ENCODE measurements around the gene FAM156B.
A peak's percentile ranks its signal among the peaks of the same experiment; 100 is the strongest.
"Not testable (repeated sequence)": the region's sequence is repeated elsewhere in the genome, so short reads cannot be mapped to it uniquely, and the experiment has no call there.

The FAM156B gene

DNA sequence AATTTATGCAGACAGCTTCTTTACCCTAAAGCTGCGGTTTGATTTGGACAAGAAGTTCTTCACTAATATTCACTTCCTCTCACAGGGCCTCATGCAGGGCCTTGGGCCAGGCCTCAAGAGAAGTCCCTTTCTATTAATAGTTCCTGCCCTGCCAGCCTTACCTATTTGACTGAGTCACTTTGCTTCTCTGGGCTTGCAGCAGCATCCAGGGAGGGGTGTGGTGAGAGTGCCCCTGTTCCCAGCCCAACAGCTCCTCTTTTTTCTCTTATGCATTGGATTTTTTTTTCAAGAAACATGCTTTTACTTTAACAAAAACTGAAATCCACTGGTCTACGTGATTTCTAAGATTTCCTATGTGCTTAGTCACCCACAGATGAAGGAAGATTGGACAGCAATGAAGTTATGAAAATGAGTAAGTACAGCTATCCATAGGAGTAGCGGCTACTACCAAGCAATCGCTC is 26.7 kb downstream of the FAM156B start:
- DNase-seq (ENCODE audit: low read depth) = no peak

GRCh38 chrX:52930214-52930613 is 33.1 kb downstream of the FAM156B start:
- not testable (repeated sequence) for DNase-seq (ENCODE audit: low read depth)

DNA sequence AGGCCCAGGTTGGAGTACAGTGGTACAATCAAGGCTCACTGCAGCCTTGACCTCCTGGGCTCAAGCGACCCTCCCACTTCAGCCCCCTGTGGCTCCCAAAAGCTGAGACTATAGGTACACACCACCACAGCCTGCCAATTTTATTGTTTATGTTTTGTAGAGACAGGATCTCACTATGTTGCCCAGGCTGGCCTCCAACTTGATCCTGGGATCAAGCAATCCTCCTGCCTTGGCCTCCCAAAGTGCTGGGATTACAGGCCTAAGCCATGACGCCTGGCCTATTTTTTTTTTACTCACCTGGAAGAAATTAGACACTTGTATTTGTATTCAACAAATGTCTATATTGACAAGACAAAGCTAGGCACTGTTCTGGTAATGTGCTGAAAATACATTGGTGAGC is 36.1 kb downstream of the FAM156B start:
- no peak for DNase-seq (ENCODE audit: low read depth)

- no peak for DNase-seq (ENCODE audit: low read depth)
Observed at GRCh38 chrX:52933976-52934703, 37.0 kb downstream of the FAM156B start.

DNA sequence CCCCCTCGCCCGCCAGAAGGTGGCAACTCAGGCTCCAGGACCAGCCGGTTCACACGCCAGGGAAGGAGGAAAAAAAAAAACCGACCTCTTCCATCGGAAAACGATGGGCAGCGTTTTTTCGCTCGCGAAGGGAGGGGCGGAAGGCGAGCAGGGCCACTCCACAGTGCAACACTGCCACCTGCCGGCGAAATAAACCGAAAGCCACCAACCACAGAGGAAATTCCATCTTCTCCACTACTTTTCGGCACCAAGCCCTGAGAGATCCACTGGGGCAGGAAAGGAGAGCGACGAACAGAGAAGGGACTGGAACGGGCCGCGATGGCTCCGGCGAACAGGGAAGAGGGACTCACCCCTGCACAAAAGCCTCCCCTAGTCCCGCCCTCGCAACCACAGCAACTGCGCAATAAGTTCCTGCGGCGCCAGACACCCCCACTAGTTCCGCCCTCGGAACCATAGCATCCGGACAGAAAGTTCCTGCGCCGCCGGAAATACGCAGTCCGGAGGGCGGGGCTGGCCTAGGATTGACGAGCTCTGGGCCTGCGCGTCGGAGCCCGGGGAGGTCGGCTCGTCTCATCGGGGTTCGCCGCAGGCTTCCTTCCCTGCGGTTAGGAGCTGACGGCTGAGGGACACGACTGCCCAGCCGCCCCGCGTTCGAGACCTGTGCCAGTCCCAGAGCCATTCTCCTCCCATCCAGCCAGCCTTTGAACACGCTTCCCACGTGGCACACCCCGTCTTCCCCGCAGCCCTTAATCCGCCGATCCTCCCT is 37.8 kb downstream of the FAM156B start:
- DNase-seq (ENCODE audit: low read depth) = peak; percentile 91

DNA sequence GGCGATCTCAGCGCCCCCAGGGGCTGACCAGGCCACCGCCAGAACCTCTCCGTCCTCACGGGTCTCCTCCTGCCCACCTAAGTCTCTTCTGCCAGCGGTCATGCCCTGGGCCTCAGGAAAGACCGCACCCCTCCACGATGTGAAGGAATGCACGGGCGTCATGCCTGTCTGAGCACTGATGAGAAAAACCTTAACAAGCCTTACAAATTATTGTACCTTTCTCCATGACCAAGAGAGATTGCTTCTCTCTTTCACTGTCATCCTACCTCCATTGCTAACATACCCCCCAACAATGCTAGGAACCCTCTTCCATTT is 38.3 kb downstream of the FAM156B start:
- not testable (repeated sequence) for DNase-seq (ENCODE audit: low read depth)

- not testable (repeated sequence) for DNase-seq (ENCODE audit: low read depth)
Observed at GRCh38 chrX:52940704-52941103, 43.6 kb downstream of the FAM156B start.

- DNase-seq (ENCODE audit: low read depth) = not testable (repeated sequence)
Observed at GRCh38 chrX:52941728-52942127, 44.6 kb downstream of the FAM156B start.

DNA sequence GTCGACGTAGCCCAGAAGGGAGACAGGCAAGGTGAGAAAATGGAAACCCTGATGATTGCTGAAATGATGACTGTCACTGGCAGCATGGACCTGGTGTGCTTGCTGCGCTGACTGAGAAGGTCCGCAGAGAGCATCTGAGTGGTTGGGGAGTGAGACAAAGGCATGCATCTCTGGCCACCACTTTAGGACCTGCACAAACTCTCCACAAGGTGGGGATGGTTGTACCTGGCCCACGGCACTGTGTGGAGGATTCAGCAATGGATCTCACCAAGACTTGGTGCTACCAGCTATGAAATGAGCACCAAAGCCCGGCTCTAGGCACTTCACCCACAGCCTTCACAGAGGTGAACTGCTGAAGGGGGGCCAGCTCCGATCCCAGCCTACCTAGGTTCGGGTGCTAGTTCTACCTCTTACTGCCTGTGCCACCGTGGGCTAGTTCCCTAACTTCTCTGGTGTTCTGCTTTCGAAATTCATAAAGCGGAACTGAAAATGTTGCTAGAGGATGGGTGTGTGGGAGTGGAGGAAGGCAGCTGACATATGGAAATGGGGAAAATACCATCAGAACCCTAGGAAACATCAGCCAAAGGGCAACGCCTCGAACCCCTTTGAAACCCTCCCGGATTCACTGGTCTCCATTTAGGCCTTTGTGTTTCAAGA is 48.8 kb downstream of the FAM156B start:
- not testable (repeated sequence) for DNase-seq (ENCODE audit: low read depth)

DNA sequence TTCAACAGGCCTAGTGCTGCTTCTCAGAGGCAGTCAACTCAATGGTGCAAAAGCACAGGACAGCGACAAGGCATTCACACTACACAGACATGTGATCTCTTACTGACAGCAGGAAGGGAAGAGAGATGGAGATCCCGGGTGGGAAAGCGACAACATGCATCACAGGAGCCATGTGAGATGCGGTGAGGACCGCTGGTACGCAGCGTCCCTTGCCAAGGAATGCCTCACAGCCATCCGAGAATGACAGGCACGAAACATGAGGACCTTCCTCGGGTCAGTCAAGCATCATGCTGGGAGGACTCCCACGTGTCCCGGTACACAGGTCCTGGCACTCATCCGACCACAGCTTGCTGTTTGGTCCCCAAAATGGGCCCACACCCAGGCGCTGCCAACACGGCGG is 50.4 kb downstream of the FAM156B start:
- DNase-seq (ENCODE audit: low read depth) = not testable (repeated sequence)

DNA sequence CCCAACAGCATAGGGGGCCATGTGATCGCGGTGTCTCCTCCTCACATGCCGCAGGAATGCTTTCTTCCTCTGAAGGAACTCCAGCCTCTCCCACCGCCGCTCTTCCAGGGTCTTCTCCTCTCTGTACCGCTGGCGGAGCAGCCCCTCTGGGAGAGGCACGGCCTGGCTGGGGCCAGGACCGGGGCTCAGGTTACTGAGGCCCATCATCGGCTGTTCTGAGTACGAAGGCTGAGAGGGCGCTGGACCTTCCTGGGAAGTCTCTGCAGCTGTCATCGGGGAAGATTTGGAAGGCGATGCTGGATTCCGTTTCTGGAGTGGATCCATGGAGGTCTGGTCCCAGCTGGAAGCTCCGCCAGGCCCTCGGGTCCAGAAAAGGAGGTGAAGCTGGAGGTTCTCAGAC is 51.1 kb downstream of the FAM156B start:
- DNase-seq (ENCODE audit: low read depth) = not testable (repeated sequence)

DNA sequence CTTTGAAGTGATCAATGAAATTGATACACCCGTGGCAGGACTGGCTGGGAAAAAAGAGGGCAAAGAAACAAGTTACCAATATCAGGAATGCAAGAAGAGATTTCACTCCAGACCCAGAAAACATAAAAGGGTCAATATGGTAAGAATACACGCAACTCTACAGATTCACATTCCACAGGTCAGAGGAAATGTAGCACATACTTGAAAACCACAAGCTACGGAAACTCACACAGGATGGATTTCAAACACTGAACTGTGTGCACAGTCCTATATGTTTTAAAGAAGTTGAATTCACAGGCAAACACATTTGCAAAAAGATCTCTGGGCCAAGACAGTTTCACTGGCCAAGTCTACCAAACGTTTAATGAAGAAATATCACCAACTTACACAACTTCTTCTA is 52.2 kb downstream of the FAM156B start:
- not testable (repeated sequence) for DNase-seq (ENCODE audit: low read depth)

DNA sequence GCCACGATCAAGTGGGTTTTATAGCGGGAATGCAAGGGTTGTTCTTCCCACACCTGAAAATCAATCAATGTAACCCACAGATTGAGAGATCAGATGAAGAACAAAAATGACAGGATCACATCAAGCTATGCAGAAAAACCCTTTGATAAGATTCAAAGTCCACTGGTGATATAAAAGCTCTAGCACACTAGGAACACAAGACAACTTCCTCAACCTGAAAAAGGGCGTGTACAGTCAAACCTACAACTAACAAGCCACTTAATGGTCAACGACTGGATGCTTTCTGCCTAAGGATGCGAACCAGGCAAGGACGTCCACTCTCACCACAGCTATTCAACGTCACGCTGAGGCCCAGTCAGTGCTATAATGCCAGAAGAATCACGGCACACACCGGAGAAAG is 52.8 kb downstream of the FAM156B start:
- DNase-seq (ENCODE audit: low read depth) = not testable (repeated sequence)

Data from T follicular helper cell (primary cell).